CD4-positive, alpha-beta T cell treated with Interleukin-4 for 1 hour (primary cell): ENCODE results near the gene CILP2.

Experiments
- DNase-seq, 2 donors: peaks; one replicate each; pipeline ENCODE4 v3.0.0-alpha.2; 2020 to 2022

Gene CILP2, protein sequence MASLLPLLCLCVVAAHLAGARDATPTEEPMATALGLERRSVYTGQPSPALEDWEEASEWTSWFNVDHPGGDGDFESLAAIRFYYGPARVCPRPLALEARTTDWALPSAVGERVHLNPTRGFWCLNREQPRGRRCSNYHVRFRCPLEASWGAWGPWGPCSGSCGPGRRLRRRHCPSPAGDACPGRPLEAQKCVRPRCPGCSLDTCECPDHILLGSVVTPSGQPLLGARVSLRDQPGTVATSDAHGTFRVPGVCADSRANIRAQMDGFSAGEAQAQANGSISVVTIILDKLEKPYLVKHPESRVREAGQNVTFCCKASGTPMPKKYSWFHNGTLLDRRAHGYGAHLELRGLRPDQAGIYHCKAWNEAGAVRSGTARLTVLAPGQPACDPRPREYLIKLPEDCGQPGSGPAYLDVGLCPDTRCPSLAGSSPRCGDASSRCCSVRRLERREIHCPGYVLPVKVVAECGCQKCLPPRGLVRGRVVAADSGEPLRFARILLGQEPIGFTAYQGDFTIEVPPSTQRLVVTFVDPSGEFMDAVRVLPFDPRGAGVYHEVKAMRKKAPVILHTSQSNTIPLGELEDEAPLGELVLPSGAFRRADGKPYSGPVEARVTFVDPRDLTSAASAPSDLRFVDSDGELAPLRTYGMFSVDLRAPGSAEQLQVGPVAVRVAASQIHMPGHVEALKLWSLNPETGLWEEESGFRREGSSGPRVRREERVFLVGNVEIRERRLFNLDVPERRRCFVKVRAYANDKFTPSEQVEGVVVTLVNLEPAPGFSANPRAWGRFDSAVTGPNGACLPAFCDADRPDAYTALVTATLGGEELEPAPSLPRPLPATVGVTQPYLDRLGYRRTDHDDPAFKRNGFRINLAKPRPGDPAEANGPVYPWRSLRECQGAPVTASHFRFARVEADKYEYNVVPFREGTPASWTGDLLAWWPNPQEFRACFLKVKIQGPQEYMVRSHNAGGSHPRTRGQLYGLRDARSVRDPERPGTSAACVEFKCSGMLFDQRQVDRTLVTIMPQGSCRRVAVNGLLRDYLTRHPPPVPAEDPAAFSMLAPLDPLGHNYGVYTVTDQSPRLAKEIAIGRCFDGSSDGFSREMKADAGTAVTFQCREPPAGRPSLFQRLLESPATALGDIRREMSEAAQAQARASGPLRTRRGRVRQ

DNA sequence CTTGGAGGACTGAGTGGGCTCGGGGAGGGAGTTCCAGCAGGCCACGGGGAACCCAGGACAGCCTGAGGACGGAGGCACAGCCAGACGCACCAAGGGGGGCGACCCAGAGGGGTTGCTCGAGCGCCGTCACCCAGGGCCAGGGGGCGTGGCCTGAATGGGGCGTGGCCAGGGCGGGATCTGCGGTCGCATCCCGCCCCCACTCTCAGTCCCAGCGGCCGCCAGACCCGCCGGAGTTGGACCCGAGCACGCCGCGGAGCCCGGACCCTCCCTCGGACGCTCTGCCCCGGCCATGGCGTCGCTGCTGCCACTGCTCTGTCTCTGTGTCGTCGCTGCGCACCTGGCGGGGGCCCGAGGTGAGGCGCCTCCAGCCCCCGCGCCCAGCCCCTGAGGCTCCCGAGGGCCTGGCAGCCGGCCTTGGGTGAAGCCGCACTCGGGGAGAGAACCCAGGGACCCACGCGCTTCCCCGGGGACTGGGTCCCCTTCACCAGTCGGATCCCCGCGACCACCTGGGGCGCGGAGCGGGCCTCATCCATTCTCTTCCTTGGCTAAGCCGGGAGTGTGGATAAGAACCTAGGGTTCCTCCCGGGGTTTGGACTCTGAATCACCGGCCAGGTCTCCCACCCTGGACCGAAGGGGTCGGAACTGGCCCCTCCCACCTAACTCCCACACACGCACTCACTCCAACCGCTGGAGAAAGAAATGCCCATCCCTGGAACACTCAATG is at the start of gene CILP2:
Gene CILP2 (plus strand): TSS at position 205 of the 724 bp plus-strand sequence. CDS start 85 bp downstream, at position 290.
- peak; percentile 34 to 47 for DNase-seq

DNA sequence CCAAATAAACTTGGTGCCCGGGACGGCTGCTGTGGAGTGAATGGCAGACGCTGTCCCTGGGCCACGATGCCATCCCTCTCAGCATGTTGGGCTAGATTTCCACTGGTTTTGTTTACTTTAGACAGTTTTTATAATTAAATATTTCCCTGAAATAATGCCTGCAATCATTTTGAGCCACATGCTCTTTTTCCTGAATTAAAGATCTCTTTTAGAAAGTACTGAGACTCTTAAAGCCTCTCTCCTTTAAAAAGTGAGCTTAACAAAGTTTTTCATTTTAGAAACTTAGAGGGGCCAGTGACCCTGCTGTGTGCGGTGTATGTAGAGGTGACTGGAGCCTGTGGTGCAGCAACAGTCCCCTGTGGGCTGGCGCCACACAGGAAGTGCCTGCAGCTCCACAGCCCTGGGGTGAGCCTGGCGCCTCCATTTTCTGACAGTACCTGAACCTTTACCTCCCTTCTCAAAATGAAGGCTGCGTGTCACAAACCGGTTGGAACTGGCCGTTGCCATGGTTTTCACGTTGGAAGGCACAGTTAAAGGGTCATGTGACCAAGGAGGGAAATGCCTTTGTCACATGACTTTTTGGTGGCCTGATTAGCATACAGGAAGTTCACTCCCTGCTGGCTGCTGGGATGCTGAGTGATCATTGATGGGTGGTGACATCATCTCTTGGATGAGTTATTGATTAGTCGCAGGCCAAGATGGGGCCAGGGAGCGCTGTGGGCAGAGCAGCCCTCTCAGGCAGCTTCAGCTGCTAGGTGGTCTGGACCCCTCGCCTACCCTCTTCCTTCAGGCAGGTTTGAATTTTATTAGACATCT is 49.0 kb upstream of the CILP2 start:
- DNase-seq = peak; percentile 95 to 98

DNA sequence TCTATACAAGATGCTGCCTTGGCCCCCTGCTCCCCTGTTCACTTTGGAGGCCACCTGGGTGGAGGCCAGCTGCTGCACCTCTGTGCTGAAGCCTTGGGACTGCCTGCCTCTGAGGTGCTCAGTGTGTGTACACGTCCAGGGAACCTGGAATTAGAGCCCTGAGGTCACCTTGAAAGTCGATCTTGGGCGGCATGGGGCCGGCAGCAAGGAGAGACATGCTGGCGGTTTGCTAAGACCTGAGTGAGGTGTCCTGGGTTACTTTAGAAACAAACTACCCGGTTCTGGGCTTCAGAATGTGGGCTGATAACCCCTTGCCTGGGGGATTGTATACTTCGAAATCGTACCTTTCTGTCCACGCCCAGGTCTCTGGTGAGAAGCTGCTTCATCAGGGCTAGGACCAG is 48.3 kb upstream of the CILP2 start:
- DNase-seq = no peak

DNA sequence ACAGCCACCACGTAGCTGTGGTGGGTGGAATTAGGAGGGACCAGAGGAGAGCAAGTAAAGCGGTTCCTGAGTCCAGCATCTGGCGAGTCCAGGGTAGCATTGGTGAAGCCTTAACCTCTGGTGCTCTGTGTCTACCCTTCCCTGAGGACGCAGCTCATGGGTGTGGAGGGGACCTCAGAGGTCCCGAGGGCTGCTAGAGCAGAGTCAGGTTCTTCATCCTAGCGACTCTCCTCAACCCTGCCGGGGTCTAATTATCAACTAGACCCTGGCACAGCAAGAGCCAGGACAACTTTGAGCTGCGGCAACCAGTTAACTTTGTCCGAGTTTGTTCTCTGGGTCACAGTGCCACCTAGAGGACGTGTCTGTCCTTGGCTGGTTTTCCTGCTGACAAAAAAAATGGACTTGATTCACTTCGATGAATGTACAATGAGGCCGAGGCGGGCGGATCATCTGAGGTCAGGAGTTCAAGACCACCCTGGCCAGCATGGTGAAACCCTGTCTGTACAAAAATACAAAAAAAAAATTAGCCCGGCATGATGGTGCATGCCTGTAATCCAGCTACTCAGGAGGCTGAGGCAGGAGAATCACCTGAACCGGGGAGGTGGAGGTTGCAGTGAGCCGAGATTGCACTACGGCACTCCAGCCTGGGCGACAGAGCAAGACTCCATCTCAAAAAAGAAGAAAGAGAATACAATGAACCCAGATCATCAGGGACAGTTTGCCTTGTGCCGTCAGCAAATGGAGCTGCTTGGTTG is 47.7 kb upstream of the CILP2 start:
- DNase-seq = peak; percentile 87 to 88

DNA sequence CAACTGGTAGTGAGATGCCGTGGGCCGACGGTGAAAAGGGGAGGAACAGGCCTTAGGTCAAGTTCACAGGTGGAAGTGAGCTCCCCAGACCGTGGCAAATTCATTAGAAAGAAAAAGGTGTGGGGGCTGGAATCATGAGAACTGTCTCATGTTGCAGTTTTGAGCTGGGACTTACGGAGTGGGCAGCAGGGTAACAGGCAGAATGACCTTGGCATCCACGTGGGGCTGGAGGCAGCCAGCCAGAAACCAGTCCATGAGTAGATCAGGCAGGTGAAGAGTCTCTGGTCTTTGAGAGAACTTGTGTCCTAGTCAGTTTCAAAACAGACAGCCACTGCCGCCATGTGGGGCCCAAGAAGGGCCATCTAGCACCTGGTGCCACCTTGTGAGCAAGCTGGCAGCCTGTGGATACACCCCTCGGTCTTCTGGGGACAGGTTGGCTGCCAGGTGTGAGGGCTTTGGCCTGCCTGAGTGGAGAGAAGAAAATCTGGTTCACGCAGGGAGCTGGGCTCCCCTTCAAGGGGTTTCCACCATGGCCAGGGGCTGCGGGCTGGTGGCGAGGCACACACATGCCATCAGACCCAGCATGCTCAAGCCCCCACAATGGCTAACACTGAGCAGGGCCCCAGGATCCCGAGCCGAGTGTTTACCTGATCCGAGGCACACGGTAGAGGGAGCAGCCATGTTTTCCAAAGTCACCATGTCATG is 46.6 kb upstream of the CILP2 start:
- no peak for DNase-seq

DNA sequence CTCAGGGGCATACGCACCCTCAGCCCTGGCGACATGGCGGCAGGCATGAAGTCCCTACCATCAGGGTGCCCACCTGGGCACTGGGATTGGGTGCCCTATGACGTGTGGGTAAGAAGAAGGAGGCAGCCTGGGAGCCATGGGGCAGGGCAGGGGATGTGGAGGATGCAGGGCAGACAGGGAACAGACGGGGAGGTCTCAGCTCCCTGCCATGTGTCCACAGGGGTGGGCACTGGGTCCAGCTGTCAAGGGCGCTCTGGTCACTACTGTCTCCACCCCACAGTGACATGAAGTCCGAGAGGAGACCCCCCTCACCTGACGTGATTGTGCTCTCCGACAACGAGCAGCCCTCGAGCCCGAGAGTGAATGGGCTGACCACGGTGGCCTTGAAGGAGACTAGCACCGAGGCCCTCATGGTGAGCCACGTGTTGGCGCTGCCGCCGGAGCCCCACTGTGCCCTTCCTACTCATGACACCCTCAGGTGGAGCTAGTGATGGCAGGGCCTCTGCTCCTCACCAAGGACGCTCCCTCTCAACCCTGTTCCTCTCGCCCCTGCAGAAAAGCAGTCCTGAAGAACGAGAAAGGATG is 45.9 kb upstream of the CILP2 start:
- DNase-seq = no peak

DNA sequence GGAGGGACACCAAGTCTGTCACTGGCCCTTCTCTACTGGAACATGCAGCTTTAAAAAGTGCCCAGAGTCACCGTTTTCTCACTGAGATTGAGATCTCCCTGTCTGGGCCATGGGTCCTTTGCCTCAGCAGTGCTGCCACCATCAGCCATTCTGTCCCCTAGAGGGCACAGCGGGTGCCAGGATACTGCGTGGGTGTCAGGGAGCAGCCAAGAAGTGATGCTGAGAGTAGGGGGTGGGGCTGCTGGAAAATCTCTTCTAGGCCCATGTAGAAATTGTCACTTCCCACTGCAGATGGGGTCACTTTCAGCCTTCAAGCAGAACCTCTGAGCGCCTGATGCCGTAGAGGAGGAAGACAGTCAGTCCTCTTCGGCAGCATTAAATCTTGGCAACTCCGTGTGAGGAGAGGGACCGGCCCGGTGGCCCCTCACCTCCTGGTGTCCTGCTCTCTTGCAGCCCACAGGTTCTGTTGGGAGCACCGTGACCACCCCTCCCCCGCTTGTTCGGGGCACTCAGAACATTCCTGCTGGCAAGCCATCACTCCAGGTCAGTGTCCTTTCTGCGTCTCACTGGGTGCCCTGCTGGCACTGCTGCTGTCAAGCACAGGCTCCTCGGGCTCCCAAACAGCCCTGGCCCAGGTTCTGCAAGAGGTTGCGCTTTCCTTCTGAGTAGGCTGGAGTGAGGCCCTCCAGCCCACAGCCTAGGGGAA is 44.1 kb upstream of the CILP2 start:
- no peak for DNase-seq

DNA sequence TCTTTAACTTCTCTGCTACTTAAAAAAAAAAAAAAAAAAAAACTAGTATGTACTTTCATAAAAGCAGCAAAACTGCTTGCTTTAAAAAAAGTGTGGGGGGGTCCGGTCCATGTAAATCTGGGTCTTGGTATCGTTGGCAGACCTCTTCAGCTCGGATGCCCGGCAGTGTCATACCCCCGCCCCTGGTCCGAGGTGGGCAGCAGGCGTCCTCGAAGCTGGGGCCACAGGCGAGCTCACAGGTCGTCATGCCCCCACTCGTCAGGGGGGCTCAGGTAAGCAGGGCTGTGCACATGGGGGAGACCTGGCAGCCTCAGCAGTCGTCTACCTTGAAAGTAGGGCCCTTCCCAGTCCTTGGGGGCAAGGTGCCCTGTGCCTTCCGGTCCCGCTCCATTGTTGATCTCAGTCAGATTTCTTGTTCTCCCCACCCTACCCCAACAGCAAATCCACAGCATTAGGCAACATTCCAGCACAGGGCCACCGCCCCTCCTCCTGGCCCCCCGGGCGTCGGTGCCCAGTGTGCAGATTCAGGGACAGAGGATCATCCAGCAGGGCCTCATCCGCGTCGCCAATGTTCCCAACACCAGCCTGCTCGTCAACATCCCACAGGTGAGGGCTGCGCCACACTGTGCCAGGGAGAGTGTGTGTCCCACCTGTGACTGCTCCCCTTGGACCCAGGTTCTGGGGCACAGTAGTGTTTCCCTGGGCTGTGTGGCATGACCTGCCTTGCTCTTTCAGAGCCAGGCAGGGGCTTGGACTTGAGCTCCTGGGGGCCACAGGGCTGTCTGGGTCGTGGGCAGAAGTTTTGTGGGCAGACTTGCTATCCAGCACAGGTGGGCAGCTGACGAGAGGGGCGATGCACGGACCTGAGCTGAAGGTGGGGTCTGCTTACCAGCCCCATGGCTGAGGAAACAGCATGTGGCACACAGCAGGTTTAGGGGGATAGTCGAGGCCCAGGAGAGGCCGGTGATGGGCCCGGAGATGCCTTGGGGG is 42.2 kb upstream of the CILP2 start:
- DNase-seq = no peak

DNA sequence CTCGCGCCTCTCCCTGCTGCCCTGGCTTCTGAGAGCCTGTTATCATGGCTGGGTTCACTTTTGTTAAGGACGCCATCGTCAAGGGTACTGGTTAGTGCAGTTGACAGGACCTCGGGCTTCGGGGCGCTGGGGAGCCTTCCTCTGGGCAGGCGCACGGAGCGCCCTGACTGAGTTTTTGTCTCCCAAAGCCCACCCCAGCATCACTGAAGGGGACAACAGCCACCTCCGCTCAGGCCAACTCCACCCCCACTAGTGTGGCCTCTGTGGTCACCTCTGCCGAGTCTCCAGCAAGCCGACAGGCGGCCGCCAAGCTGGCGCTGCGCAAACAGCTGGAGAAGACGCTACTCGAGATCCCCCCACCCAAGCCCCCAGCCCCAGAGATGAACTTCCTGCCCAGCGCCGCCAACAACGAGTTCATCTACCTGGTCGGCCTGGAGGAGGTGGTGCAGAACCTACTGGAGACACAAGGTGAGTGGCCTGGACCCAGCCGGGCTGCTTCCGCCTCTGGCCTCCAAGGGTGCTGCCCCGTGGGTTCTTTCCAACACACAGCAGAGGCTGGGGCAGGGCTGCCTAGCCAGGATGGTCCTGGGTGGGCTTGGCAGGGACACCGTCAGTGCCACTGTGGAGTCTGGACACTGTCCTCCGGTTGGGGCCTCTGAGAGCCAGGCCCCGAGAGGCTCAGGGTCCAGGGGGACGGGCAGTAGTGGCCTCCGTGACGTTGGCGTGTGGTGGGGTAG is 39.6 kb upstream of the CILP2 start:
- DNase-seq = no peak

DNA sequence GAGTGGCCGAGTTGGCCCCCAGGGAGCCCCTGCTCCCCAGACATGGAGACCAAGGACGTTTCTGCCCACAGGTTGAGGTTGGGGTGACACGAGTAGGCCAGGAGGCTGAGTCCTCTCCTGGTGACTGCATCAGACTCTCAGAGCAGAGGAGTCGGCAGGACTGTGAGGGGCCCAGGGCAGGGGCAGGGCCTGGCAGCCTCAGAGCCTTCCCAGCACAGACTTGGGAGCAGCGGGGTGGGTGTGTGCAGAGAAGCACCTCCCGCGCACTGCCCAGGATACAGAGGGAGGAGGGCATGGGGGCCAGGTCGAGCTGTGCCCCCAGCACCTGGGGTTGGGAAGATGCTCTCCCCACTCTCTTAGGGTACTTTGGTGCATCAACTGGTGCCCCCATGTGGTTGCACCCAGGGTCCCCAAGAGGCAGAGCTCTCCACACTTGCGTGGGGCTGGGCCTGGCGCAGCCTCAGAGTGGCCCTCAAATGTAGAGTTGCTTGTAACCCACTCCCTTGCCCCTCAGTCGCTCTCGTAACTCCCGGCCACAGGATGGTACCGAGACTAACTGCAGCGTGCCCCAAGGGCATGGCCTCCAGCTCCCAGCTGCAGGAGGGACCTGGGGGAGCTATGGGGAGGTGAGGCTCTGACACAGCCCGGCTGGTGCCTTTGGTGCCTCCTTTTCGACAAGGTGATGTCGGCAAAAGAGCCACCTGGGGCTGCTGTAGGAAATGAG is 38.6 kb upstream of the CILP2 start:
- no peak for DNase-seq

DNA sequence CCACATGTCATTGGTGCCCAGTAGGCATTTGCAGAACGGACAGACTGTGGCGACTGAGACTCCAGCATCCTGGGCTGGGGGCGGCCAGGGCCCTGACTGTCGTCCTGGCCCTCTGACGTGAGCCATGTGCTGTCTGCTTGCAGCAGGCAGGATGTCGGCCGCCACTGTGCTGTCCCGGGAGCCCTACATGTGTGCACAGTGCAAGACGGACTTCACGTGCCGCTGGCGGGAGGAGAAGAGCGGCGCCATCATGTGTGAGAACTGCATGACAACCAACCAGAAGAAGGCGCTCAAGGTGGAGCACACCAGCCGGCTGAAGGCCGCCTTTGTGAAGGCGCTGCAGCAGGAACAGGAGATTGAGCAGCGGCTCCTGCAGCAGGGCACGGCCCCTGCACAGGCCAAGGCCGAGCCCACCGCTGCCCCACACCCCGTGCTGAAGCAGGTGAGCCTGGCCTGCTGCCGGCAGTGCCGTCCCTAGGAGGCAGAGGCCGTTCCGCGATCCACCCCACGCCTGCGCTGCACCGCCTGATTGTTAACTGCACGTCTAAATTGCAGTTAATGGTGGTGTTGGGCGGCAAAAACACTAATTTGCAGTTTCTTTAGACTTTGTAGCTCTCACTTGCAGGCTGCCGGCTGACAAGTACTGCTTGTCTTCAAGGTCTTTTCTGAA is 37.0 kb upstream of the CILP2 start:
- DNase-seq = no peak

DNA sequence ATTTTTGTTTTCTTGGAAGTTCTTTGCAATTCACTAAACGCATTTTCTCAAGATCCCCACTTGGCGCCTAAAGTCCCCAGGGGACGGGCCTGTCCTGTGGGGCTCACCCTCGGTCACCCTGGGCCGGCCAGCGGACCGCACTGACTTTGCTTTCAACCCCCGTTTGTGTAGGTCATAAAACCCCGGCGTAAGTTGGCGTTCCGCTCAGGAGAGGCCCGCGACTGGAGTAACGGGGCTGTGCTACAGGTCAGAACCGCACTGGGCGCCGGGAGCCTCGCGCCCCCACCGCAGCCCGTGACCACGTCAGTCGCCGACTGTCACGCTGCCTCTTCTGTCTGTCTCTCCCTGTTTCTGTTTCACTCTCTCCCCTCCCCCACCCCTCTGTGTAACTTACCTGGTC is 36.3 kb upstream of the CILP2 start:
- no peak for DNase-seq

DNA sequence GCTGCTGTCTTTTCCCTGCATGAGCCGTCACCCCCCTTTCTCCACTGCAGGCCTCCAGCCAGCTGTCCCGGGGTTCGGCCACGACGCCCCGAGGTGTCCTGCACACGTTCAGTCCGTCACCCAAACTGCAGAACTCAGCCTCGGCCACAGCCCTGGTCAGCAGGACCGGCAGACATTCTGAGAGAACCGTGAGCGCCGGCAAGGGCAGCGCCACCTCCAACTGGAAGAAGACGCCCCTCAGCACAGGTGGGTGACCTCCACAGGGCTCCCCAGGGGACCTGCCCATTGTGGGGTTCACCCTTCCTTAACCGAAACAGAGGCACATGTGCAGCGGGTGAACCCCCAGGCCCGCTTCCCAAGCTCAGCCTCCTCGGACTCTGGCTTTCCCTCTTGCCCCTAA is 35.8 kb upstream of the CILP2 start:
- no peak for DNase-seq

DNA sequence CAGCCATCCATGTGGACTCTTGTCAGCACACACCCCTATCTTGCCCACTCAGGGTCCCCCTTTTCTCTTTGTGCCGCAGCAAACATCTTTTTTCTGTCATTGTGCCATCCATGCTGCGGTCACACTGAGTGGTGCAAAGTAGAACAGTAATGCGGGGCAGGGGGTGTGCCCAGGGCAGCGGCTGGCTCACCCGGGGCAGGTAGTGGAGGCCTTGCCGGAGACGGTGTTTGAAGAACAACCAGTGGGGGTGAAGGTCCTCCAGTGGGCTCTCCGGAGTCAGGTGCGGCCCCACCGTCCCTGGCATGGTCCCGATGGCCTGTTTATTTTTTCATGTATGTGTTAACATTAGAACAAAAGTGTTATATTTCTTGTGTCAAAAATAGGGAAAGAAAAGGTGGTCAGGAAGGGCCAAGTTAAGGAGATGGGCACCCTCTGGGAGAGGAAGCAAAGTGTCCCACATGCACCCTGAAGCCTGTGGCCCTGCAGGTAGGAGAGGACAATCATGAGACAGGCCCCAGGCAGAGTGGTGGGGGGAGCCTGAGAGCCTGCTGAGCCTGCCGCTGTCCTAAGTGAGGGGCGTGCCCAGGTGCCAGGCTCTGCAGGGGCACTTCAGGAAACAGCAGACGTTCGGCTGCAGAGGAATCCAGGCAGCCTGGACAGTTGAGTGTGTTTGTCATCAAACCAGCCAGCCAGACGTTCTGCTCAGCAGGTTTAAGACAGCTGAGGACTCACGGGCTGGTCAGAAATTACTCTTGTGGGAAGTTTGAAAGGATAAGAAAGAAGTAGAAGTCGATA is 35.1 kb upstream of the CILP2 start:
- DNase-seq = no peak
